Superior temporal gyrus (tissue), 1 donor: ENCODE data around the gene VWC2.

Experiments
- DNase-seq: peaks from one replicate; pipeline ENCODE4 v3.0.0-alpha.2; 2016; ENCODE audit errors: extremely low spot score

Gene VWC2

DNA sequence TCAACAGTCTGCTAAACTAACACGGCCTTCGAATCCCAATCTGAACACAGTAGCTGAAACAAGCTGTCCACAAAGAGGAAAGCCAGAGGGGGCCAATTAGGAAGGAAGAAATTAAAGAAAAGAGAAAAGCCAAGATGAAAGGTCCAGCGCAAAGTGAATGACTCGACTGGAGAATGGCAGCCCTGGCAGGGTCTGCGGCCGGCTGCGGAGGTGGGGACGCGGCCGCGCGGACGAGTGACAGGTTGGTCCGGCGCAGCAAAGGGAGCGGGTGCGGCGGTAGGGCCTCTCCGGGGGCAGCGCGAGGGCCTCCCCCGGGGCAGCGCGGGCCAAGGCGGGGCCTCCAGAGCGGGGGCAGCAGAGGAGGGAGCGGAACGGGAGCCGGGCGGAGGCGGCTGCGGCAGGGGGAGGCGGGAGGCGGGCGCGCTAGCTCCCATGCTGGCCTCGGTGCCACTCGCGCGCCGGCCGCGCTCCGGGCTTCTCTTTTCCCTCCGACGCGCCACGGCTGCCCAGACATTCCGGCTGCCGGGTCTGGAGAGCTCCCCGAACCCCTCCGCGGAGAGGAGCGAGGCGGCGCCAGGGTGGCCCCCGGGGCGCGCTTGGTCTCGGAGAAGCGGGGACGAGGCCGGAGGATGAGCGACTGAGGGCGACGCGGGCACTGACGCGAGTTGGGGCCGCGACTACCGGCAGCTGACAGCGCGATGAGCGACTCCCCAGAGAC lies at the start of gene VWC2:
Gene VWC2 (plus strand): TSS at position 421 of the 718 bp plus-strand sequence. CDS start 1,798 bp downstream, outside the sequence.
- DNase-seq: no peak

DNA sequence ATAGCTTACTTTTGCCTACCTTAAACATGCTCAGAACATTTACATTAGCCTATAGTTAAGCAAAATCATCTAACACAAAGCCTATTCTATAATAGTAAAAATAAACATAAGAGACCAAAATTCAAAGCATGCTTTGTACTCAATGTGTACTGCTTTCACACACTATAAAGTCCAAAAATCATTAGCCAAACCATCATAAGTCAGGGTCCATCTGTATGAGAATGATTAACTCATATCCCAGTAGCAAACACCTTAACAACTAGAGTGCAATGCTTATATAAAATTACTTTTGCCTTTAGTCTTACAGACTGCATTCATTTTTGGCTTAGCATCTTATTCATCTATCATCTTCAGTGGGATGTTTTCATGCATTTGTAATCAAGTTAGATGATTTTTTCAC lies 49.4 kb upstream of the VWC2 start:
- no peak for DNase-seq

DNA sequence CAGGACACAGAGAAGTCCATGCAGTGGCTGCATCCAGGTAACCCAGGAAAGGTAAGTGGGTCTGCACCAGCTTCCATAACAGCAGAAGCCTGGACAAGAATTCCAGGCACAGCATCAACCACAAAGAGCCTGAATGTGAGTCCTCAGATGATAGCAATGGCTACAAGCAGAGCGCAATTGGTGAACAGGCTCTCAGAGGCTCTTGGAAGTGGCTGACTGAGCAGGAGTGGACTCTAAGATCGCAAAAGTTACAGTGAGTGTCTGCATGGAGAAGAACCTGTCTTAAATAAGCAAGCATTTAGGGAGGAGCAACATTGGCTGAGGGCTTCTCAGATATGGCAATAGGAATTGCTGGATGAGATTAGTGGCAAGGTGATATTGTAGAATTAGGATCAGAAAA lies 41.6 kb upstream of the VWC2 start:
- no peak for DNase-seq

GRCh38 chr7:49762666-49763065 lies 10.8 kb upstream of the VWC2 start:
- DNase-seq: no peak

- DNase-seq: no peak
These were observed 9.6 kb upstream of the VWC2 start for GRCh38 chr7:49763791-49764190.

GRCh38 chr7:49766966-49767365 lies 6.5 kb upstream of the VWC2 start:
- DNase-seq: no peak

- no peak for DNase-seq
These were observed 5.7 kb upstream of the VWC2 start for GRCh38 chr7:49767719-49768118.

DNA sequence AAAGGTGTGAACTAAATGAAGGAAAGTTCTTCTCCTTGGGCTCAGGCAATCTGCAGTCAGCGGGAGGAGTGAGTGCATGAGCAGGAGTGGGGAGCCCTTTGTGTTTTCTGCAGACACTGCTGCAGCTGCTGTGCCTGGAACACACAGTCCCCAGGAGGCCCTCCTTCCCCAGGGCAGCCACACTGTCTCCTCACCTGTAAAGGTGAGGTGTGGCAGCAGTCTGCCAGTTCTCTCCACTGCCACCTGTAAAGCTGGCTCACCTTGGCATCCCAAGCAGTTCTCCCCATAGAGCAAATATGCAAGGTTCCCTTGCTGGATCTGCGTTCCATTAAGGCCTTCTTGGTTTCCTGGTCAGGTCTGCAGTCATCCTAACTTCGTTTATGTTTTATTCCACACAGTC lies 5.2 kb upstream of the VWC2 start:
- no peak for DNase-seq

GRCh38 chr7:49768835-49769234 lies 4.6 kb upstream of the VWC2 start:
- DNase-seq: no peak

DNA sequence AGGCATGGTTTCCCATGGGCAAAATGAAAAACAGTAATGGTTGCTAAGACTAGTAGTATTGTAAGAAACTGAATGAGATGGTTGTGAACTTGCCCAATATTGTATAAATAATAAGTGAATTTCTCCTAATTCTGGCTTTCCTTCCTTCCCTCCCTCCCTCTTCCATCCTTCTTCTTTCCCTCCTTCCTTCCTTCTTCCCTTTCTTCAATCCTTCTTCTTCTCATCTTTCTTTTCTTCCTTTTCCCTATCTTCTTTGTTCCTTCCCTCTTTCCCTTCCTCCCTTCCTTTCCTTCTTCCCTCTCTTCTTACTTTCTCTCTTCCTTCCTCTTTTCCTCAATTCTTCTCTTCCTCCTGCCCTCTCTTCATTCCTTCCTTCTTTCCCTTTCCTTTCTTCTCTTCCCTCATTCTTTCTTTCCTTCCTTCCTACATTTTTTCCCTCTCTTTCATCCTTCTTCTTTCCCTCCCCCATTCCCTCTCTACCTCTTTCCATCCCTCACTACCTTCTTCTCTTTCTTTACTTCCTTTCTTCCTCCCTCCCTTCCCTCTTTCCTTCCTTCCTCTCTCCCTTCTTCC lies 4.1 kb upstream of the VWC2 start:
- DNase-seq: no peak

DNA sequence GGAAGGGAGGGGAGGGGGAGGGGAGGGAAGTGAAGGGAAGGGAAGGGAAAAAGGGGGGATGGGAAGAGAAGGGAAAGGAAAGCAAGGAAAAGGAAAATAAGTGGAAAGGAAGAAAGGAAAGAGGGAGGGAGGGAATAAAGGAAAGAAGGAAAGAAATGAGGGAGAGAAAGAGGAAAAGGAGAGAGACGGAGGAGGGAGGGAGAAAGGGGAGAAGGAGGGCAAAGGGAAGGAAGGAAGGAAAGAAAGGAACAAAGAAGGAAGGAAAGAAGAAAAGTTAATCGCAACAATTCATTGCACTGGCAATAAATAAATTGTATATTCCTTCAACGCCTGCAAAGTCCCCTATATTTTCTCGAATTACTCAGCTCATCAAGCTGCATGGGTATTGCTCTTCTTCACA lies 2.6 kb upstream of the VWC2 start:
- no peak for DNase-seq

GRCh38 chr7:49771427-49772176 lies 1.8 kb upstream of the VWC2 start:
- no peak for DNase-seq

DNA sequence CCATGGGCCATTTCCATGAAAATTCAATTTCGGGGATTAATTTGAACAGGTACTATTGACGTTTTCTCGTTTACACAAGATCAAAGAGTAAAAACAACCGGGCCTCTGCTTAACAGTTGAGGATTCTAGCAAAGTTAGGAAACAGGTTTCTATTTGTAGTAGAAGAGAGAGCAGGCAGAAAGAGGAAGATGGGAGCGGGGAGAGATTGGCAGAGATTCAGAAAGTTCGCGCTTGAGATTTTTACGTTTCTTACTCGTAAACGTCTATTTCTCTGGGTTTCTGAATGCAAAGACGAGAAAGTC lies 571 bp upstream of the VWC2 start:
- DNase-seq: no peak

- DNase-seq: no peak
These were observed 559 bp downstream of the VWC2 start for GRCh38 chr7:49773936-49774458.

GRCh38 chr7:49774459-49775064 lies 1.1 kb downstream of the VWC2 start:
- DNase-seq: no peak

DNA sequence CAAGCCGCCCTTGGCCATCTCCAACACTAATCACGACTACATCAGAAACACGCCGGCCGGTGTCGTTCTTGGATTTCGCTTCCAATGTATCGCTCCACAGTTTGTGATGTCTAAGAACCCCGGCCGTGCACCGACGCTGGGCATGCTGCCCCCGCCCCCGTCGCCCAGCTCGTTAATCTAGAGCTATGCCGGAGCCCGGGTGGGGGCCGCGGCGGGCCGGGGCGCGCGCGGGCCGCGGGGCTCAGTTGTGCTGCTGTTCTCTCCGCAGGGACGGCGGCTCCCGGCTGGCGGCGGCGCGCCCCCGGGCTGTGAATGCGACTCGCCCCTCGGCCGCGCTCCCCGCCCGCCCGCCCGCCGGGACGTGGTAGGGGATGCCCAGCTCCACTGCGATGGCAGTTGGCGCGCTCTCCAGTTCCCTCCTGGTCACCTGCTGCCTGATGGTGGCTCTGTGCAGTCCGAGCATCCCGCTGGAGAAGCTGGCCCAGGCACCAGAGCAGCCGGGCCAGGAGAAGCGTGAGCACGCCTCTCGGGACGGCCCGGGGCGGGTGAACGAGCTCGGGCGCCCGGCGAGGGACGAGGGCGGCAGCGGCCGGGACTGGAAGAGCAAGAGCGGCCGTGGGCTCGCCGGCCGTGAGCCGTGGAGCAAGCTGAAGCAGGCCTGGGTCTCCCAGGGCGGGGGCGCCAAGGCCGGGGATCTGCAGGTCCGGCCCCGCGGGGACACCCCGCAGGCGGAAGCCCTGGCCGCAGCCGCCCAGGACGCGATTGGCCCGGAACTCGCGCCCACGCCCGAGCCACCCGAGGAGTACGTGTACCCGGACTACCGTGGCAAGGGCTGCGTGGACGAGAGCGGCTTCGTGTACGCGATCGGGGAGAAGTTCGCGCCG lies 1.9 kb downstream of the VWC2 start:
- no peak for DNase-seq

GRCh38 chr7:49775949-49776443 lies 2.6 kb downstream of the VWC2 start:
- DNase-seq: no peak

GRCh38 chr7:49776994-49777393 lies 3.6 kb downstream of the VWC2 start:
- DNase-seq: no peak

DNA sequence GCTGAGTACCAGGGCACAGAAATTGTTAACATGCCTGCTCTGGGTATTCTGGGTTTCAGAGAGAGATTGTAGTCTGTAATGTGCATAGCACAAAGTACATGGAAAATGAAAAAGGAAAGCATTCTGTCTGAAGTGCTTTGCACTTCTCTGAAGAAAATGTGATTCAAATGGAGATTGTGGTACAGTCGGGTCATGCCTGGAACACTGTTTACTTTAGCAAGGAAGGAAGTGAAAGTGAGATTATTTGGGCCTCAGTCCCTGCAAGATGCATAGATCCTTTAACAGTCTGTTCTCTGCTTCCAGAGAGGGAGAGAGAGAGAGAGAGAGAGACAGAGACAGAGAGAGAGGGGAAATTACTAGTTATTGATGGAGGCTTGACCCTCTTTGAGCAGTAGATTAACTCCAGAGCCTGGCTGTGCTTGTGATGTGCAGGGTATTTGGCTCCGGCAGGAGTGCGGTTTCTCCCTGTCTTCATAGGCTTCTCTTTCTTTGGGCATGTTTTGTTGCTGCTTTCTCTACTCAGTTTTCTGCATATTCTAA lies 5.4 kb downstream of the VWC2 start:
- no peak for DNase-seq

DNA sequence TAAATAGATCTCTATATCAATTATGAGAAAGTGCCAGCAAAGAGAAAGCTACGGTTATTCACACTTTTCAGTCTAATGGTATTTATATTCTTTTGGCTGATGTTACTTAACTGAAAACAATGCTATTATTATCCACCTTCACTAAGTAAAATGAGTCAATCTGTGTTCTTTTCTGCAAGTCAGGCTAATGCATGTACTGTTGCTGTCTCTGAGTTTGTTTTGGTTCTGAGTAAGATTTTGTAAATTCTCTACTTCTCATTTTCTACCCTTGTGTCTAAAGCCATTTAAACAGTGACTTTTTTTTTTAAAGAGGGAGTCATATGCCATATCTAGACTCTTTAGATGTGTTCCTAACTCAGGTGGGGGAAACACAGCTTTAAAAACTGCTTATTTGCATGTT lies 7.5 kb downstream of the VWC2 start:
- DNase-seq: no peak

DNA sequence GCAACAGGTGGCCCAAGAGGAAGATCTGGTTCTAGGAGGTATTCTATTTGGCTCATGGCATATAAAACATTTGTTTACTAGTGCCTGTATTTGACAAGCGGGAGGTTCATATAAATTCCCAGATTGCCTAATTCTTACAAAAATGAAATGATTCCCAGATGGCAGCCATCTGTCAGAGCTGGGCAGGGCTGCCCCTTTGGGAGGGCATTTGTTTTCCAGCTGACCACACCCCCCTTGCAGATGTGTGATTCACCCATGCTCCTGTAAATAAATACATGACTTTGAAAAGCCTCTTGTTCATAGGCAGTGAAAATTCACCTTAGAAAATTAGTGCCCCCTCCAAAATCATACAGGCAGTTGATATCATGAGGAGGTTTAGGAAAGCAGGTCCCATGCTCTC lies 8.6 kb downstream of the VWC2 start:
- DNase-seq: no peak
